Thoracic aorta (tissue), 2 donors: ENCODE measurements around the gene IWS1. TPM values are rescaled to one million over a fixed set of nuclear protein-coding genes. Genes with fewer than 3 reads are reported as not detected.
"Not testable (repeated sequence)": the region's sequence is repeated elsewhere in the genome, so short reads cannot be mapped to it uniquely, and the experiment has no call there.

Experiments
- ATAC-seq: fragments of 150-250 bp; one replicate; pipeline ENCODE4 v1.8.0; 2017; ENCODE audit warnings: low read depth; ENCODE audit not compliant: insufficient number of reproducible peaks, low FRiP score
- DNase-seq: peaks from one replicate; pipeline ENCODE4 v3.0.0-alpha.2; 2020; ENCODE audit warnings: low spot score
- H3K27ac ChIP-seq, 2 donors: fragments of 200-600 bp; sonication (generic); 1 replicate in 1 of 2; 2 replicates in 1 of 2; pipeline ENCODE4 v1.5.1; 2016; ENCODE audit warnings: mild to moderate bottlenecking in 2 of 2, moderate library complexity in 2 of 2
- H3K27me3 ChIP-seq: fragments of 200-600 bp; sonication (generic); replicated peaks from 2 replicates; pipeline ENCODE4 v1.6.0; 2016; ENCODE audit warnings: mild to moderate bottlenecking; ENCODE audit not compliant: insufficient read depth
- H3K36me3 ChIP-seq: fragments of 200-600 bp; sonication (generic); one replicate; pipeline ENCODE4 v1.5.1; 2016
- H3K4me1 ChIP-seq, 2 donors: fragments of 200-600 bp; sonication (generic); 1 replicate in 1 of 2; 2 replicates in 1 of 2; pipeline versions ENCODE4 v1.5.1 to v1.6.0; 2016; ENCODE audit warnings: low read depth in 2 of 2, mild to moderate bottlenecking in 1 of 2; ENCODE audit not compliant: control insufficient read depth in 1 of 2
- H3K4me3 ChIP-seq: fragments of 200-600 bp; sonication (generic); 2 replicates; pipeline ENCODE4 v1.5.1; 2016; ENCODE audit warnings: mild to moderate bottlenecking
- H3K9me3 ChIP-seq: fragments of 200-600 bp; sonication (generic); 2 replicates; pipeline ENCODE4 v1.5.1; 2016
- total RNA-seq, 2 donors: library from RNA; depleted of rRNA; stranded (reverse); fragments of >200 nt; gene quantifications; one replicate each; pipeline versions ENCODE4 v1.1.0 to v1.2.3, GENCODE V29; 2016
- TF ChIP-seq, protein P1 (sequence below): fragments of 200-600 bp; sonication (generic); IDR thresholded peaks from one replicate; pipeline ENCODE4 v1.5.1; 2019; ENCODE audit warnings: antibody characterized with exemption

IWS1 gene
- total RNA-seq, 2 donors from 2014 or later, result 43.2 to 54.0 TPM

- Histone ChIP-seq H3K27me3 (no peaks in the 10 kb centered on the region), H3K9me3 (no peaks in the 10 kb centered on the region), H3K4me3 (no peak overlapping the region), H3K27ac (no peak overlapping the region), H3K4me1 (peaks cover 0 to 13% of the 10 kb centered on the region in 2 donors), H3K36me3 (no peaks in the 10 kb centered on the region)
- TF ChIP-seq, protein P1, sequence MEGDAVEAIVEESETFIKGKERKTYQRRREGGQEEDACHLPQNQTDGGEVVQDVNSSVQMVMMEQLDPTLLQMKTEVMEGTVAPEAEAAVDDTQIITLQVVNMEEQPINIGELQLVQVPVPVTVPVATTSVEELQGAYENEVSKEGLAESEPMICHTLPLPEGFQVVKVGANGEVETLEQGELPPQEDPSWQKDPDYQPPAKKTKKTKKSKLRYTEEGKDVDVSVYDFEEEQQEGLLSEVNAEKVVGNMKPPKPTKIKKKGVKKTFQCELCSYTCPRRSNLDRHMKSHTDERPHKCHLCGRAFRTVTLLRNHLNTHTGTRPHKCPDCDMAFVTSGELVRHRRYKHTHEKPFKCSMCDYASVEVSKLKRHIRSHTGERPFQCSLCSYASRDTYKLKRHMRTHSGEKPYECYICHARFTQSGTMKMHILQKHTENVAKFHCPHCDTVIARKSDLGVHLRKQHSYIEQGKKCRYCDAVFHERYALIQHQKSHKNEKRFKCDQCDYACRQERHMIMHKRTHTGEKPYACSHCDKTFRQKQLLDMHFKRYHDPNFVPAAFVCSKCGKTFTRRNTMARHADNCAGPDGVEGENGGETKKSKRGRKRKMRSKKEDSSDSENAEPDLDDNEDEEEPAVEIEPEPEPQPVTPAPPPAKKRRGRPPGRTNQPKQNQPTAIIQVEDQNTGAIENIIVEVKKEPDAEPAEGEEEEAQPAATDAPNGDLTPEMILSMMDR, result no peak
- ATAC-seq, result no peak
- DNase-seq, result no peak
These were observed 18.9 kb upstream of the IWS1 start for GRCh38 chr2:127545189-127545588.

GRCh38 chr2:127543013-127543501, 16.8 kb upstream of the IWS1 start:
- H3K36me3 ChIP-seq, H3K27me3 ChIP-seq, H3K27ac ChIP-seq, H3K4me3 ChIP-seq, H3K9me3 ChIP-seq, DNase-seq, ATAC-seq: not testable (repeated sequence)
- peaks cover 0 to 13% of the 10 kb centered on the region in 2 donors for H3K4me1 ChIP-seq

DNA sequence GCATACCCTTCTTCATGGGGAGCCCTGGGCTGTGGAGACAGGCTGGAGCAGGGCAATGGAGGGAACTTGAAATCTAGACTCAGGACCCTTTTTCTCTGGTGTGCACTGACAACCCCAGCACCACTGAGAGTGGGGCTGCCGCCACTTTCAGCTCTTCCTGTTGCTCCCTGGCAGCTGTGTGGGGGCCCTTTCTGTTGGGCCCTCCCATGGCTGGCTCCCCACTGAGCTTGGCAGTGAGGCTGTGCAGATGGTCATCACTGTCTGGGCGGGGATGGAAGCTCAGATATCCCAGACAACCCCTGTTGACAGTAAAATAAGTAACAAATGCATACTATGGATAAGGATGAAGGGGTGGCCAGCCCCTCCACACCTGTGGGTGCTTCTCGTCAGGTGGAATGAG, 15.9 kb upstream of the IWS1 start:
- no peaks in the 10 kb centered on the region for H3K27me3 ChIP-seq
- H3K4me3 ChIP-seq, result no peak overlapping the region
- no peaks in the 10 kb centered on the region for H3K9me3 ChIP-seq
- TF ChIP-seq, protein P1, result no peak
- no peak overlapping the region for H3K27ac ChIP-seq
- DNase-seq (no peak), ATAC-seq (no peak)
- peaks cover 0 to 13% of the 10 kb centered on the region in 2 donors for H3K4me1 ChIP-seq
- H3K36me3 ChIP-seq, result no peaks in the 10 kb centered on the region

- H3K27me3 ChIP-seq, result no peaks in the 10 kb centered on the region
- H3K4me1 ChIP-seq, result peaks cover 0 to 13% of the 10 kb centered on the region in 2 donors
- DNase-seq (no peak), ATAC-seq (no peak)
- H3K36me3 ChIP-seq, result no peaks in the 10 kb centered on the region
- H3K27ac ChIP-seq, result no peak overlapping the region
- TF ChIP-seq, protein P1, result no peak
- H3K4me3 ChIP-seq, result no peak overlapping the region
- no peaks in the 10 kb centered on the region for H3K9me3 ChIP-seq
These were observed 15.5 kb upstream of the IWS1 start for GRCh38 chr2:127541809-127542208.

DNA sequence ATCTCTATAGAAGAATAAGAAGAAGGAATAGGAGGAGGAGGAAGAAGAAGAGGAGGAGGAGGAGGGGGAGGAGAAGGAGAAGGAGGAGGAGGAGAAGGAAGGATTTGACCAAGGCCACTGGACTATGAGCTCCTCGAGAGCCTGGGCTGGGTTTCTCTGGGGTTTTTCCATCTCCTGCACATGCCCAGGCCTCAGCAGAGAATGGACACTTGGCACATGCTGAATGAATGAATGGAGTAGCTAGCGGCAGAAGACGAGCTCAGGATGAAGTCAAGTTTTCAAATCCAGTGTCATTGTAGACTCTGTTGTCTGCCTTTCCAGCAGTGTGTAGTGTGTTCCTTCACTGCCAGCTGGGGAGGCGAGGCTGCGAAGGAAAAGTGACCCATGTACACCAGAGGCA, 11.4 kb upstream of the IWS1 start:
- Histone ChIP-seq H3K27me3 (no peaks in the 10 kb centered on the region), H3K27ac (no peak overlapping the region), H3K4me1 (peaks cover 0 to 13% of the 10 kb centered on the region in 2 donors), H3K36me3 (no peaks in the 10 kb centered on the region), H3K9me3 (no peaks in the 10 kb centered on the region), H3K4me3 (no peak overlapping the region)
- TF ChIP-seq, protein P1, result no peak
- ATAC-seq (no peak), DNase-seq (no peak)
